Stimulated activated CD4-positive, alpha-beta T cell treated with anti-CD3 and anti-CD28 coated beads, Interleukin-15, amount 100 ng/mL, for 24 hours (primary cell): Measurements from ENCODE around the gene PHACTR4.
A peak's percentile ranks its signal among the peaks of the same experiment; 100 is the strongest.
"Not testable (repeated sequence)": the region's sequence is repeated elsewhere in the genome, so short reads cannot be mapped to it uniquely, and the experiment has no call there.

ENCODE experiments used
- DNase-seq: peaks from one replicate; pipeline ENCODE4 v3.0.0-alpha.2; 2020

Gene PHACTR4

GRCh38 chr1:28526886-28527285, 157.3 kb downstream of the PHACTR4 start:
- no peak for DNase-seq

- no peak for DNase-seq
Observed at GRCh38 chr1:28530456-28530855, 160.9 kb downstream of the PHACTR4 start.

- no peak for DNase-seq
Observed at GRCh38 chr1:28534671-28535070, 165.1 kb downstream of the PHACTR4 start.

- DNase-seq = no peak
Observed at GRCh38 chr1:28535180-28535579, 165.6 kb downstream of the PHACTR4 start.

GRCh38 chr1:28537457-28538199, 168.1 kb downstream of the PHACTR4 start:
- no peak for DNase-seq

- DNase-seq = no peak
Observed at GRCh38 chr1:28538286-28538685, 168.7 kb downstream of the PHACTR4 start.

- peak; percentile 12 for DNase-seq
Observed at GRCh38 chr1:28540651-28541050, 171.1 kb downstream of the PHACTR4 start.

GRCh38 chr1:28541414-28542015, 172.0 kb downstream of the PHACTR4 start:
- not testable (repeated sequence) for DNase-seq

GRCh38 chr1:28545246-28545628, 175.7 kb downstream of the PHACTR4 start:
- no peak for DNase-seq

GRCh38 chr1:28548318-28548717, 178.8 kb downstream of the PHACTR4 start:
- no peak for DNase-seq
